ENCODE data around the gene CES2. TPM values are rescaled to one million over a fixed set of nuclear protein-coding genes. Genes with fewer than 3 reads are reported as not detected.

CES2 gene
- total RNA-seq, 1 experiment from 2014 or later: 35.4 TPM

DNA sequence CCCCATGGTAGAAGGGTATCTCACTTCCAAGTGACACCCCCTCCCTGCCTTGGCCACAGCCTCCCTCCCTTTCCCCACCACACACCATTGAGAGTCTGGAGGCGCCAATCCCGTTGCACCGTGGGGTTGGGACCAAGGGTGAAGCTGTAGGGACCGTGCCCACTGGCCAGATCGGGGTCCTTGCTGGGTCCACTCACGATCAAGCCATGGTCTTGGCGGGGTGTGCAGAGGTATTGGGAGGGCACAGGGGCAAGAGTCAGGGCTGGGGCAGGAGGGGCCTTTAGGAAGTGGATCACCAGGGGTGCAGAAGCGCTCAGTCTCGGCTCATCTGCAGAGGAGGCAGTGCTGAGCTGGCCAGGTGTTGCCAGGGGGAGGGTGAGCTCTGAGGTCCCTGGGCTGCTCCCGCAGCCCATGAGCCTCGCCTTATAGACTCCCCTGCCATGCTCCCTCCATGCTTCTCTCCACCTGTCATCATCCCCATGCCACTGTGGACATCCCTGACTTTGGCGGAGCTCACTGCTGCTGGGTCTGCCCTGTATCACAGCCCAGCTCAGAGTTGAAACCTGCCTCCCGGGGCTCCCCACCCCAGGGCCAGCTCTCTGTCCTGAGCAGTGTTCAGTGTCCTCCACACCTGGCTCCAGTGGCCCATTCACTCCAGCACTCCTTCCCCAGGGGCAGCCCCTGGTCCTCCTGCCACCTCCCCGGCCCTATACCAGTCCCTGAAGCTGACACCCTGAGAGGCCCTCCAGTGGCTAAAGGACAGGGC, 25.0 kb upstream of the CES2 start:
- CTCF ChIA-PET: interaction anchor here (0.8 to 2.2 kb wide), 12 partner anchors 8 to 51 kb away, joined by 3 to 10 read pairs (median 5); partner anchors contain the start of genes CDH16, CES3 and PDP2
- DNase-seq (ENCODE audit: low read depth, low spot score) (no peak), ATAC-seq (no peak)
- peaks cover 7 to 20% of the 10 kb centered on the region in 2 experiments for H3K4me1 ChIP-seq (ENCODE audit: control insufficient read depth in 1 of 2, insufficient read depth in 2 of 2, low read length in 2 of 2)
- intact Hi-C loops (cut with micrococcal nuclease): no loop called here
- no peak overlapping the region for H3K4me2 ChIP-seq (ENCODE audit: low read length)
- H3K9me2 ChIP-seq (ENCODE audit: insufficient read depth): no peaks in the 10 kb centered on the region
- H3K9me3 ChIP-seq (ENCODE audit: control insufficient read depth in 1 of 2, insufficient read depth in 1 of 2, low read depth in 1 of 2, low read length in 2 of 2): no peaks in the 10 kb centered on the region
- TF ChIP-seq TCF7L2 (IDR thresholded peaks at IDR 0.05; ENCODE audit: borderline replicate concordance, extremely low read depth, insufficient read depth, insufficient read length) (no peak), SRF (IDR thresholded peaks at IDR 0.05; ENCODE audit: low read depth) (no peak), CEBPB (IDR thresholded peaks at IDR 0.05; ENCODE audit: low read depth) (no peak), EZH2phosphoT487 (IDR thresholded peaks at IDR 0.05; ENCODE audit: borderline replicate concordance) (no peak), ZBTB33 (IDR thresholded peaks at IDR 0.05; ENCODE audit: extremely low read depth, insufficient replicate concordance, low read length) (no peak), FOSL1 (IDR thresholded peaks at IDR 0.05; ENCODE audit: low read depth) (no peak), CBX3 (IDR thresholded peaks at IDR 0.05; ENCODE audit: low read depth) (no peak), ELF1 (IDR thresholded peaks at IDR 0.05; ENCODE audit: borderline replicate concordance, low read depth) (no peak), EZH2 (IDR thresholded peaks at IDR 0.05) (no peak), JUND (IDR thresholded peaks at IDR 0.05) (no peak), EGR1 (IDR thresholded peaks at IDR 0.05; ENCODE audit: low read depth) (no peak)
- TF ChIP-seq, protein P1, sequence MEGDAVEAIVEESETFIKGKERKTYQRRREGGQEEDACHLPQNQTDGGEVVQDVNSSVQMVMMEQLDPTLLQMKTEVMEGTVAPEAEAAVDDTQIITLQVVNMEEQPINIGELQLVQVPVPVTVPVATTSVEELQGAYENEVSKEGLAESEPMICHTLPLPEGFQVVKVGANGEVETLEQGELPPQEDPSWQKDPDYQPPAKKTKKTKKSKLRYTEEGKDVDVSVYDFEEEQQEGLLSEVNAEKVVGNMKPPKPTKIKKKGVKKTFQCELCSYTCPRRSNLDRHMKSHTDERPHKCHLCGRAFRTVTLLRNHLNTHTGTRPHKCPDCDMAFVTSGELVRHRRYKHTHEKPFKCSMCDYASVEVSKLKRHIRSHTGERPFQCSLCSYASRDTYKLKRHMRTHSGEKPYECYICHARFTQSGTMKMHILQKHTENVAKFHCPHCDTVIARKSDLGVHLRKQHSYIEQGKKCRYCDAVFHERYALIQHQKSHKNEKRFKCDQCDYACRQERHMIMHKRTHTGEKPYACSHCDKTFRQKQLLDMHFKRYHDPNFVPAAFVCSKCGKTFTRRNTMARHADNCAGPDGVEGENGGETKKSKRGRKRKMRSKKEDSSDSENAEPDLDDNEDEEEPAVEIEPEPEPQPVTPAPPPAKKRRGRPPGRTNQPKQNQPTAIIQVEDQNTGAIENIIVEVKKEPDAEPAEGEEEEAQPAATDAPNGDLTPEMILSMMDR (IDR thresholded peaks at IDR 0.05 in 2 of 3, conservative IDR thresholded peaks at IDR 0.05 in 1 of 3; ENCODE audit: borderline replicate concordance in 1 of 3, insufficient read depth in 1 of 3, low read depth in 2 of 3, low read length in 2 of 3): no peak
- RAD21 ChIA-PET (ENCODE audit: low non-redundant PET in 1 of 2, low total read pairs in 2 of 2, uncharacterized antibody in 2 of 2, unreplicated experiment in 2 of 2): interaction anchor here (0.8 to 1.2 kb wide), 2 partner anchors 19 to 463 kb away, joined by 3 to 4 read pairs; no protein-coding TSS in a partner anchor
- no TSS peak for BruUV-seq (replicated peaks)
- no peak overlapping the region for H3K27ac ChIP-seq (ENCODE audit: low read depth, low read length)
- no peaks in the 10 kb centered on the region for H3K79me2 ChIP-seq (ENCODE audit: insufficient read depth, low read length)
- no peaks in the 10 kb centered on the region for H3K27me3 ChIP-seq (ENCODE audit: insufficient read depth, low read length)
- POLR2A ChIA-PET: interaction anchor here (1.0 kb wide), 1 partner anchor 9 kb away, joined by 3 read pairs; no protein-coding TSS in a partner anchor
- no peaks in the 10 kb centered on the region for H4K20me1 ChIP-seq (ENCODE audit: insufficient read depth)
- no peak overlapping the region for H2AFZ ChIP-seq (ENCODE audit: low read depth, low read length, poor library complexity, severe bottlenecking)
- no peak overlapping the region for H3K9ac ChIP-seq (ENCODE audit: low read length)
- no peaks in the 10 kb centered on the region for H3K36me3 ChIP-seq (ENCODE audit: control insufficient read depth in 1 of 2, insufficient read depth in 2 of 2, low read length in 2 of 2)
- H3K4me3 ChIP-seq (replicated peaks in 1 of 2; ENCODE audit: low read depth in 1 of 2, low read length in 2 of 2): no peak overlapping the region

All from HCT116 (cell line).